Keratinocyte (primary cell): Measurements from ENCODE around the gene STARD10. TPM values are rescaled to one million over a fixed set of nuclear protein-coding genes. Genes with fewer than 3 reads are reported as not detected.

ENCODE experiments used
- DNase-seq: peaks from one replicate; pipeline ENCODE4 v3.0.0-alpha.2; 2011; ENCODE audit warnings: low read depth, missing footprints, low spot score
- FAIRE-seq: peaks from 2 replicates; lab custom pipeline; 2011; peaks lifted over from hg19 to GRCh38; lab: Jason Lieb, UNC
- H2AFZ ChIP-seq: 2 replicates; pipeline ENCODE4 v1.6.0; 2012; ENCODE audit warnings: low read length, control low read depth, inconsistent platforms; ENCODE audit not compliant: control insufficient read depth
- H3K27ac ChIP-seq: 2 replicates; pipeline ENCODE4 v1.5.1; 2011; ENCODE audit warnings: low read length; ENCODE audit not compliant: control insufficient read depth, insufficient read depth
- H3K27me3 ChIP-seq: 3 replicates; pipeline ENCODE4 v1.6.0; 2011; ENCODE audit warnings: low read length; ENCODE audit not compliant: control insufficient read depth, insufficient read depth; ENCODE audit errors: extremely low read depth
- H3K36me3 ChIP-seq, 2 experiments: 2 replicates in 1 of 2; 3 replicates in 1 of 2; pipeline ENCODE4 v1.5.1; 2011; ENCODE audit warnings: low read length in 2 of 2, mild to moderate bottlenecking in 1 of 2; ENCODE audit not compliant: control insufficient read depth in 2 of 2, insufficient read depth in 2 of 2; ENCODE audit errors: extremely low read depth in 1 of 2
- H3K4me1 ChIP-seq: 3 replicates; pipeline ENCODE4 v1.5.1; 2011; ENCODE audit warnings: low read length; ENCODE audit not compliant: control insufficient read depth, insufficient read depth; ENCODE audit errors: extremely low read depth
- H3K4me2 ChIP-seq: 3 replicates; pipeline ENCODE4 v1.6.0; 2011; ENCODE audit warnings: low read depth, low read length; ENCODE audit not compliant: control insufficient read depth, insufficient read depth; ENCODE audit errors: extremely low read depth
- H3K4me3 ChIP-seq, 3 experiments: fragments of 200-600 bp in 1 of 3; sonication (generic) in 1 of 3; 2 replicates in 2 of 3; 3 replicates in 1 of 3; pipeline ENCODE4 v1.5.1; 2011 to 2016; ENCODE audit warnings: low read length in 3 of 3, mild to moderate bottlenecking in 3 of 3, control low read depth in 2 of 3, inconsistent platforms in 1 of 3, low read depth in 1 of 3, mixed read lengths in 1 of 3, mixed run types in 1 of 3, moderate library complexity in 1 of 3; ENCODE audit not compliant: control insufficient read depth in 2 of 3, insufficient read depth in 2 of 3; ENCODE audit errors: extremely low read depth in 1 of 3
- H3K79me2 ChIP-seq: 2 replicates; pipeline ENCODE4 v1.6.0; 2012; ENCODE audit warnings: low read length; ENCODE audit not compliant: control insufficient read depth, insufficient read depth
- H3K9ac ChIP-seq: 3 replicates; pipeline ENCODE4 v1.6.0; 2011; ENCODE audit warnings: low read length; ENCODE audit not compliant: control insufficient read depth, insufficient read depth; ENCODE audit errors: extremely low read depth
- H3K9me1 ChIP-seq: 3 replicates; pipeline ENCODE4 v1.6.0; 2011; ENCODE audit warnings: low read length; ENCODE audit not compliant: control insufficient read depth, insufficient read depth; ENCODE audit errors: extremely low read depth
- H3K9me3 ChIP-seq: 2 replicates; pipeline ENCODE4 v1.5.1; 2012; ENCODE audit warnings: low read depth, low read length; ENCODE audit not compliant: control insufficient read depth
- H4K20me1 ChIP-seq: 3 replicates; pipeline ENCODE4 v1.6.0; 2011; ENCODE audit warnings: low read length; ENCODE audit not compliant: control insufficient read depth, insufficient read depth; ENCODE audit errors: extremely low read depth
- EZH2 ChIP-seq: IDR thresholded peaks from one replicate; pipeline ENCODE4 v1.6.1; 2012; ENCODE audit warnings: inconsistent platforms, mild to moderate bottlenecking, low read length, moderate library complexity
- dilution Hi-C: fragments of 300-500 bp; cut with MboI; formaldehyde crosslinking; loops from one replicate; pipeline ENCODE4 v1.7.0; 2020; ENCODE audit warnings: low sequenced_read_pairs; ENCODE audit not compliant: extremely low pct_ligation_motif_present
- polyA plus RNA-seq, 5 experiments: library from polyadenylated mRNA; depleted of rRNA in 3 of 5; stranded (reverse) in 3 of 5; stranded (forward) in 1 of 5; unstranded in 1 of 5; fragments of >200 nt; gene quantifications; 1 replicate in 1 of 5; 2 replicates in 3 of 5; 3 replicates in 1 of 5; pipeline versions ENCODE4 v1.2.1 to v1.2.3, GENCODE V29; 2011 to 2012; ENCODE audit warnings: missing spikeins in 2 of 5, low read depth in 1 of 5, low replicate concordance in 1 of 5
- TF ChIP-seq, protein P1 (sequence below), 3 experiments: IDR thresholded peaks in 1 of 3; conservative IDR thresholded peaks in 1 of 3; optimal IDR thresholded peaks in 1 of 3; 2 replicates in 2 of 3; 3 replicates in 1 of 3; pipeline versions ENCODE3 to v1.5.1; 2011; ENCODE audit warnings: low read length in 3 of 3, mild to moderate bottlenecking in 3 of 3, moderate library complexity in 2 of 3, control low read depth in 1 of 3, inconsistent platforms in 1 of 3; ENCODE audit not compliant: insufficient read depth in 2 of 3; ENCODE audit errors: extremely low read depth in 1 of 3

The STARD10 gene
- polyA plus RNA-seq, 1 donor (not counting 4 experiments of a cell fraction or from before 2014, with no cell fraction given) = 67.0 TPM

DNA sequence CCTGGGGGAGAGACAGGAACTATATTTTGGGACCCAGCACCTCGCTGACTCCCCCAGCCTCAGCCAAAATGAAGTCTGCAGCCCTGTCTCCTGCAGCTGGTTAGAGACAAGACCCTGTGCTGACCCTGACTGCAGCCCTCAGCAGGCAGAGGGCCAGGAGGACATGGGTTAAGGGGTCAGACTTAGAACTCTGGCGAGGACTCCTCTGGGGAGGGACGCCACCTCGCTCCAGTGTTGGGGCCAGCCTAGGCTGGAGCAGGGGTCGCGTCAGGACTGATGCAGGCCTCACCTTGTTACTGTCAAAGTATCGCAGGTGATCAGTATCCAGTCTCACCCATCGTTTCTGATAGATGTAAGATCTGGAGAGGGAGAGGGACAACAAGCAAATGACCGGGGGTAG is 82.7 kb downstream of the STARD10 start:
- no peak overlapping the region for H3K4me3 ChIP-seq
- no peak overlapping the region for H3K9ac ChIP-seq
- H3K4me2 ChIP-seq = no peak overlapping the region
- TF ChIP-seq, protein P1, sequence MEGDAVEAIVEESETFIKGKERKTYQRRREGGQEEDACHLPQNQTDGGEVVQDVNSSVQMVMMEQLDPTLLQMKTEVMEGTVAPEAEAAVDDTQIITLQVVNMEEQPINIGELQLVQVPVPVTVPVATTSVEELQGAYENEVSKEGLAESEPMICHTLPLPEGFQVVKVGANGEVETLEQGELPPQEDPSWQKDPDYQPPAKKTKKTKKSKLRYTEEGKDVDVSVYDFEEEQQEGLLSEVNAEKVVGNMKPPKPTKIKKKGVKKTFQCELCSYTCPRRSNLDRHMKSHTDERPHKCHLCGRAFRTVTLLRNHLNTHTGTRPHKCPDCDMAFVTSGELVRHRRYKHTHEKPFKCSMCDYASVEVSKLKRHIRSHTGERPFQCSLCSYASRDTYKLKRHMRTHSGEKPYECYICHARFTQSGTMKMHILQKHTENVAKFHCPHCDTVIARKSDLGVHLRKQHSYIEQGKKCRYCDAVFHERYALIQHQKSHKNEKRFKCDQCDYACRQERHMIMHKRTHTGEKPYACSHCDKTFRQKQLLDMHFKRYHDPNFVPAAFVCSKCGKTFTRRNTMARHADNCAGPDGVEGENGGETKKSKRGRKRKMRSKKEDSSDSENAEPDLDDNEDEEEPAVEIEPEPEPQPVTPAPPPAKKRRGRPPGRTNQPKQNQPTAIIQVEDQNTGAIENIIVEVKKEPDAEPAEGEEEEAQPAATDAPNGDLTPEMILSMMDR (optimal IDR thresholded peaks at IDR 0.05 in 1 of 3, IDR thresholded peaks at IDR 0.05 in 1 of 3, conservative IDR thresholded peaks at IDR 0.05 in 1 of 3; ENCODE audit: extremely low read depth in 1 of 3, insufficient read depth in 2 of 3, low read length in 3 of 3) = no peak
- TF ChIP-seq EZH2 = no peak
- dilution Hi-C loops = no loop called here
- DNase-seq = no peak
- H3K9me3 ChIP-seq = no peaks in the 10 kb centered on the region
- H3K79me2 ChIP-seq = peaks cover 21% of the 10 kb centered on the region
- FAIRE-seq = no peak
- H2AFZ ChIP-seq = no peak overlapping the region
- peaks cover 38 to 43% of the 10 kb centered on the region in 2 experiments for H3K36me3 ChIP-seq
- no peaks in the 10 kb centered on the region for H3K27me3 ChIP-seq
- peaks cover 6% of the 10 kb centered on the region for H3K4me1 ChIP-seq
- peaks cover 10% of the 10 kb centered on the region for H4K20me1 ChIP-seq
- H3K27ac ChIP-seq = no peak overlapping the region
- H3K9me1 ChIP-seq = no peaks in the 10 kb centered on the region

DNA sequence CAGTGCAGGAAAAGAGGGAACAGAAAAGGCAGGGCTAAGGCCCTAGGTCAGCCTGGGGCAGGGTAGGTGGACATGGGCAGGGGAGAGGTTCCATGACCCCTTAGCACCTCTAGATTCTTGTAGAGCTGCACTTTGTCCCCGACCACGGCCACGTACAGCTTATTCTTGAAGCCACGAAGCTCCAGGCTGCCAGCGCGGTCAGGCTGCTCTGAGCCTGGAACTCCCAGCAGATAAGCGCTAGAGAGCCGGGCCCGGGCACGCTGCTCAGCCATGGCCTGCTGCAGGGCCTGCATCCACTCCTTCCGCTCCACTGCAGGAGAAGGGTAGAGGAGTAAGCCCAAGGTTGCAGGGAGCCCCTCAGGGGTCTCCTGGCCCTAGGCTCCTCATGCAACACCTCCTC is 83.6 kb downstream of the STARD10 start:
- Histone ChIP-seq H4K20me1 (peaks cover 7% of the 10 kb centered on the region), H2AFZ (no peak overlapping the region), H3K4me3 (no peak overlapping the region), H3K9me3 (no peaks in the 10 kb centered on the region), H3K4me1 (peaks cover 3% of the 10 kb centered on the region), H3K36me3 (peaks cover 43 to 47% of the 10 kb centered on the region in 2 experiments), H3K4me2 (no peak overlapping the region), H3K79me2 (peaks cover 18% of the 10 kb centered on the region), H3K9ac (no peak overlapping the region), H3K27ac (no peak overlapping the region), H3K27me3 (no peaks in the 10 kb centered on the region), H3K9me1 (no peaks in the 10 kb centered on the region)
- DNase-seq = no peak
- no peak for FAIRE-seq
- TF ChIP-seq, protein P1 (optimal IDR thresholded peaks at IDR 0.05 in 1 of 3, IDR thresholded peaks at IDR 0.05 in 1 of 3, conservative IDR thresholded peaks at IDR 0.05 in 1 of 3; ENCODE audit: extremely low read depth in 1 of 3, insufficient read depth in 2 of 3, low read length in 3 of 3) = no peak
- no peak for TF ChIP-seq EZH2
- dilution Hi-C loops = no loop called here
